H9 (cell line): ENCODE data around the gene EGLN1. TPM values are rescaled to one million over a fixed set of nuclear protein-coding genes. Genes with fewer than 3 reads are reported as not detected.

Source experiments
- DNase-seq: peaks from one replicate; pipeline ENCODE4 v3.0.0-alpha.2; 2017
- H2AFZ ChIP-seq: one replicate; pipeline ENCODE4 v1.6.1; 2013; ENCODE audit warnings: mild to moderate bottlenecking, low read length, control low read depth, moderate library complexity
- H2AK5ac ChIP-seq: 2 replicates; pipeline ENCODE4 v1.6.1; 2013; ENCODE audit warnings: low read length, control low read depth, mixed read lengths; ENCODE audit not compliant: insufficient read length
- H2BK120ac ChIP-seq: one replicate; pipeline ENCODE4 v1.6.1; 2013; ENCODE audit warnings: low read depth, mild to moderate bottlenecking, low read length, control low read depth, inconsistent platforms; ENCODE audit not compliant: poor library complexity, severe bottlenecking
- H2BK12ac ChIP-seq: 2 replicates; pipeline ENCODE4 v1.6.1; 2013; ENCODE audit warnings: low read length, control low read depth, mixed read lengths, low read depth; ENCODE audit not compliant: insufficient read length
- H2BK15ac ChIP-seq: 2 replicates; pipeline ENCODE4 v1.6.1; 2013; ENCODE audit warnings: low read depth, low read length, control low read depth
- H2BK20ac ChIP-seq: one replicate; pipeline ENCODE4 v1.6.1; 2013; ENCODE audit warnings: low read depth, mild to moderate bottlenecking, low read length, control low read depth, inconsistent platforms; ENCODE audit not compliant: poor library complexity, severe bottlenecking
- H2BK5ac ChIP-seq: 2 replicates; pipeline ENCODE4 v1.6.1; 2013; ENCODE audit warnings: low read length, control low read depth, mixed read lengths; ENCODE audit not compliant: insufficient read length
- H3K14ac ChIP-seq: 2 replicates; pipeline ENCODE4 v1.6.1; 2013; ENCODE audit warnings: low read length, control low read depth; ENCODE audit not compliant: insufficient read depth
- H3K18ac ChIP-seq: 2 replicates; pipeline ENCODE4 v1.6.1; 2013; ENCODE audit warnings: low read depth, mild to moderate bottlenecking, mixed read lengths, low read length, control low read depth; ENCODE audit not compliant: insufficient read length
- H3K23ac ChIP-seq: 2 replicates; pipeline ENCODE4 v1.6.1; 2013; ENCODE audit warnings: low read length, control low read depth, mixed read lengths, low read depth; ENCODE audit not compliant: insufficient read length
- H3K23me2 ChIP-seq: 2 replicates; pipeline ENCODE4 v1.6.1; 2013; ENCODE audit warnings: low read depth, mild to moderate bottlenecking, mixed read lengths, low read length, control low read depth; ENCODE audit not compliant: insufficient read length, poor library complexity, severe bottlenecking
- H3K27ac ChIP-seq: 2 replicates; pipeline ENCODE4 v1.5.1; 2013; ENCODE audit warnings: low read length, control low read depth, mixed read lengths, low read depth; ENCODE audit not compliant: insufficient read length
- H3K27me3 ChIP-seq: 2 replicates; pipeline ENCODE4 v1.6.1; 2013; ENCODE audit warnings: low read length, control low read depth, inconsistent platforms; ENCODE audit not compliant: insufficient read depth
- H3K4ac ChIP-seq: 2 replicates; pipeline ENCODE4 v1.6.1; 2013; ENCODE audit warnings: low read depth, mild to moderate bottlenecking, control low read depth, inconsistent platforms, low read length, moderate library complexity
- H3K4me1 ChIP-seq: 2 replicates; pipeline ENCODE4 v1.6.1; 2013; ENCODE audit warnings: low read length, control low read depth, inconsistent platforms; ENCODE audit not compliant: insufficient read depth
- H3K4me2 ChIP-seq: 2 replicates; pipeline ENCODE4 v1.6.1; 2013; ENCODE audit warnings: low read length, control low read depth, mixed read lengths; ENCODE audit not compliant: insufficient read length, insufficient read depth
- H3K56ac ChIP-seq: 2 replicates; pipeline ENCODE4 v1.6.1; 2013; ENCODE audit warnings: low read depth, mild to moderate bottlenecking, mixed read lengths, low read length, control low read depth; ENCODE audit not compliant: insufficient read length
- H3K79me1 ChIP-seq: 2 replicates; pipeline ENCODE4 v1.6.1; 2013; ENCODE audit warnings: low read depth, mild to moderate bottlenecking, moderate library complexity, low read length, control low read depth, inconsistent platforms; ENCODE audit not compliant: insufficient read depth, poor library complexity, severe bottlenecking
- H3K79me2 ChIP-seq: 2 replicates; pipeline ENCODE4 v1.6.1; 2013; ENCODE audit warnings: low read length, control low read depth, inconsistent platforms; ENCODE audit not compliant: insufficient read depth
- H3K9ac ChIP-seq: 2 replicates; pipeline ENCODE4 v1.6.1; 2013; ENCODE audit warnings: low read length, control low read depth, mixed read lengths; ENCODE audit not compliant: insufficient read length; ENCODE audit errors: extremely low read depth
- H3K9me3 ChIP-seq: one replicate; pipeline ENCODE4 v1.6.1; 2013; ENCODE audit warnings: low read depth, low read length, inconsistent platforms; ENCODE audit not compliant: control insufficient read depth
- H3T11ph ChIP-seq: one replicate; pipeline ENCODE4 v1.6.1; 2013; ENCODE audit warnings: mild to moderate bottlenecking, low read length, control low read depth, inconsistent platforms
- H4K20me1 ChIP-seq: one replicate; pipeline ENCODE4 v1.6.1; 2013; ENCODE audit not compliant: control insufficient read depth, insufficient read length, insufficient read depth
- H4K5ac ChIP-seq: 2 replicates; pipeline ENCODE4 v1.6.1; 2013; ENCODE audit warnings: low read depth, mild to moderate bottlenecking, mixed read lengths, low read length, control low read depth; ENCODE audit not compliant: insufficient read length
- H4K8ac ChIP-seq: replicated peaks from 2 replicates; pipeline ENCODE4 v1.6.1; 2013; ENCODE audit warnings: low read length, control low read depth, mixed read lengths, low read depth; ENCODE audit not compliant: insufficient read length
- H4K91ac ChIP-seq: 2 replicates; pipeline ENCODE4 v1.6.1; 2013; ENCODE audit warnings: low read depth, mild to moderate bottlenecking, moderate library complexity, mixed read lengths, low read length, control low read depth; ENCODE audit not compliant: insufficient read length
- H3K27ac Mint-ChIP-seq, 3 experiments: 2 replicates in 2 of 3; 3 replicates in 1 of 3; pipeline ENCODE4 v1.8.0; 2020 to 2021; ENCODE audit warnings: mixed read lengths in 3 of 3, mild to moderate bottlenecking in 1 of 3, moderate library complexity in 1 of 3
- H3K27me3 Mint-ChIP-seq: 2 replicates; pipeline ENCODE4 v1.8.0; 2021; ENCODE audit warnings: low read depth, mild to moderate bottlenecking, moderate library complexity, mixed read lengths
- H3K36me3 Mint-ChIP-seq, 3 experiments: 2 replicates in 2 of 3; 3 replicates in 1 of 3; pipeline ENCODE4 v1.8.0; 2020 to 2021; ENCODE audit warnings: low read depth in 3 of 3, mixed read lengths in 3 of 3; ENCODE audit not compliant: insufficient read depth in 1 of 3
- H3K4me1 Mint-ChIP-seq, 2 experiments: 2 replicates each; pipeline ENCODE4 v1.8.0; 2020; ENCODE audit warnings: mixed read lengths in 2 of 2
- H3K4me3 Mint-ChIP-seq, 2 experiments: 2 replicates in 1 of 2; 3 replicates in 1 of 2; pipeline ENCODE4 v1.8.0; 2020 to 2021; ENCODE audit warnings: mild to moderate bottlenecking in 2 of 2, mixed read lengths in 2 of 2, moderate library complexity in 1 of 2
- H3K9me3 Mint-ChIP-seq, 2 experiments: 2 replicates in 1 of 2; 3 replicates in 1 of 2; pipeline ENCODE4 v1.8.0; 2020; ENCODE audit warnings: mild to moderate bottlenecking in 2 of 2, mixed read lengths in 2 of 2, moderate library complexity in 1 of 2
- WGBS: extraction: QIAGEN DNeasy Blood & Tissue Kit; methylation state at CpG from one replicate; pipeline ENCODE4 v1.1.7; 2013; ENCODE audit warnings: missing lambda C conversion rate, low lambda C conversion rate, mixed read lengths; ENCODE audit not compliant: insufficient read length; ENCODE audit errors: extremely low coverage; 5-methylcytosine and 5-hydroxymethylcytosine counted together
- total RNA-seq: library from RNA; stranded (reverse); gene quantifications from 2 replicates; pipeline ENCODE4 v1.2.1, GENCODE V29; 2021
- TF ChIP-seq, protein P1 (sequence below): fragments of 200-600 bp; sonication (generic); conservative IDR thresholded peaks from 3 replicates; pipeline ENCODE4 v1.8.0; 2021; ENCODE audit warnings: antibody characterized with exemption, mild to moderate bottlenecking

Gene EGLN1
- total RNA-seq, 1 experiment from 2014 or later: 8.4 TPM

- H3K36me3 Mint-ChIP-seq: no peaks in the 10 kb centered on the region
- Histone ChIP-seq H4K20me1 (no peaks in the 10 kb centered on the region), H3K9me3 (no peaks in the 10 kb centered on the region), H2BK15ac (no peak overlapping the region), H3K18ac (no peak overlapping the region), H2BK5ac (no peak overlapping the region), H3K79me2 (no peaks in the 10 kb centered on the region), H3K23me2 (no peaks in the 10 kb centered on the region), H3K79me1 (no peaks in the 10 kb centered on the region), H3K27me3 (no peaks in the 10 kb centered on the region), H2BK120ac (no peak overlapping the region), H3K4me2 (no peak overlapping the region), H3K14ac (no peak overlapping the region), H3K27ac (no peak overlapping the region), H3K4me1 (no peaks in the 10 kb centered on the region), H2BK20ac (no peak overlapping the region), H3T11ph (no peak overlapping the region), H4K91ac (no peak overlapping the region), H3K56ac (no peak overlapping the region), H2AK5ac (no peak overlapping the region), H3K4ac (no peak overlapping the region), H3K23ac (no peak overlapping the region), H4K8ac (no peak overlapping the region), H2BK12ac (no peak overlapping the region), H4K5ac (no peak overlapping the region), H2AFZ (no peak overlapping the region), H3K9ac (no peak overlapping the region)
- no peaks in the 10 kb centered on the region for H3K27me3 Mint-ChIP-seq
- H3K9me3 Mint-ChIP-seq: no peaks in the 10 kb centered on the region
- no peak for DNase-seq
- no CpG with 5 or more reads among the region's 5 CpGs for WGBS
- H3K4me1 Mint-ChIP-seq: no peaks in the 10 kb centered on the region
- TF ChIP-seq, protein P1, sequence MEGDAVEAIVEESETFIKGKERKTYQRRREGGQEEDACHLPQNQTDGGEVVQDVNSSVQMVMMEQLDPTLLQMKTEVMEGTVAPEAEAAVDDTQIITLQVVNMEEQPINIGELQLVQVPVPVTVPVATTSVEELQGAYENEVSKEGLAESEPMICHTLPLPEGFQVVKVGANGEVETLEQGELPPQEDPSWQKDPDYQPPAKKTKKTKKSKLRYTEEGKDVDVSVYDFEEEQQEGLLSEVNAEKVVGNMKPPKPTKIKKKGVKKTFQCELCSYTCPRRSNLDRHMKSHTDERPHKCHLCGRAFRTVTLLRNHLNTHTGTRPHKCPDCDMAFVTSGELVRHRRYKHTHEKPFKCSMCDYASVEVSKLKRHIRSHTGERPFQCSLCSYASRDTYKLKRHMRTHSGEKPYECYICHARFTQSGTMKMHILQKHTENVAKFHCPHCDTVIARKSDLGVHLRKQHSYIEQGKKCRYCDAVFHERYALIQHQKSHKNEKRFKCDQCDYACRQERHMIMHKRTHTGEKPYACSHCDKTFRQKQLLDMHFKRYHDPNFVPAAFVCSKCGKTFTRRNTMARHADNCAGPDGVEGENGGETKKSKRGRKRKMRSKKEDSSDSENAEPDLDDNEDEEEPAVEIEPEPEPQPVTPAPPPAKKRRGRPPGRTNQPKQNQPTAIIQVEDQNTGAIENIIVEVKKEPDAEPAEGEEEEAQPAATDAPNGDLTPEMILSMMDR: no peak
- no peak overlapping the region for H3K27ac Mint-ChIP-seq
- H3K4me3 Mint-ChIP-seq: no peak overlapping the region
Measured at GRCh38 chr1:231387770-231388669, 34.1 kb downstream of the EGLN1 start.
